NCI-H345 treated with DMSO at 0.1 percent for 48 hours (cell line): Measurements from ENCODE around the gene KCNH2.

ENCODE experiments used
- DNase-seq: peaks from one replicate; lab custom pipeline; 2025; ENCODE audit not compliant: unreplicated experiment; lab: John Stamatoyannopoulos, UW

Gene KCNH2

DNA sequence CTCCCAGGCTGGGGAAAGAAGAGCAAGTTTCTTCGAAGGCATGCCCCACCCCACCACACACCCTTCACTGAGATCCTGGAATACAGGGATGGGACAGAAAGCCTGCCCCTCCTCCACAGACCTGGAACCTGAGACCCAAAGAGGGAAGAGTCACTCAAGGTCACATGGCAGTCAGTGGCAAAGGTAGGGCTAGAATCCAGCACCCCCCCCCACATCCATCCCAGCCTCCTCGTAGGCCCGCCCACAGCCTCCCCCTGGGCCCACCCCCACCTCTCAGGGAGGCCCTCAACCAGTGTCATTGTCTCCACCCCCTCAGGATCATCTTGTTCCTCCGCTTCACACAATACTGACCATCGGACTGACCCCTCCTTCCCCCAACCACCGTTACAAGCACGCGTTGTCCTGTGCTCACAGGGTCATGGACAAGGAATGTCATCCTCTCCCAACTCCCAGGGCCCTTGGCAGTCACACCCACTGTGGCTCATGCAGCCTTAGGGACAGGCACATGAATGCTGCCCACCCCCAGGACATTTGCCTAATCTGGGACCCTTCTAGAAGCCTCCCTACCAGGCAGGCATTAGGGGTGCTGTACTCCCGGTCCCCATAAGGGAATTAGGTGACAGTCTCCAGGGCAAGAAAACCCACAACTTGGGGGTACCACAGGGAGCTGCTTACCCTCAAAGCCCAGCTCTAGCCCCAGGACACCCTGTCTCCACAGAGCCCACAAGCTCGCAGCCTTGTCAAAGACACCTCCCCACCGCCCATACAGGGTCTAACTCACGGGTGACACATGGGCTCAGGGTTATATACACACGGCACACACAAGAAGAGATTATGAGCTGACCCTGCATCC is 1.4 kb downstream of the KCNH2 start:
- no peak for DNase-seq

DNA sequence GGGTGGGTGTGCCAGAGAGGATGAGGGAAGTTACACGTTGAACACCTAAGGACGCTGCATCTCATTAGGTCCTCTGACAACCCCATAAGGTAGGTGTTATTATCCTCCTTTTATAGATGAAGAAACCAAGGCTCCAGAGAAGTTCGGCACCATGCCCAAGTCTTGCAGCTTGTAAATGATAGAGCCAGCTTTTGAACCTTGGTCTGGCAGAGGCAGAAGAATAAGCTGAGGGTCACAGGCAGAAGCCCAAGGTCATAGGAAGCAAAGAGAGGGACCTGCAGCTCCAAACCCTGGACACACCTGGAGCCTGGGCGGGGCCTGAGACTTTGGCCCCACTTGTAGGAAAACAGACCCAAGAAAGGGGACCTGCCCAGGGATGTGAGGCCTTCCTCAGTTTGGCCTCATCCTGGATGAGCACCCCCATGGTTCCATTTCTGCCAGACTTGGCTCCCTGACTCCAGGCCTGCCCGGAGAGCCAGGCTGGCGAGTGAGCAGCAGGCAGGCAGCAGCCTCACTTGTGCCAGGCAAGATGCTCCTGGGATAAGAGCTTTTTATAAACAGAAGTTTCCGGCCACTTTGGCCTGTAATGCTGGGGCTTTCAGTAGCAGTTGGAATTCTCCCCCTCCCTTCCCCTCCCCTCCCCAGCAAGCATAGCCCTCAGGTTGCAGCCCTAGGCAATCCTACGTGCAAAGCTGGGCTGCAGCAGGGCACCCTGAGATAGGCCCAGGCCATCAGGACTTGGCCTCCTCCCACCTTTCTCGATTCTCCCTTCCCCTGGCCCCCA is 2.4 kb downstream of the KCNH2 start:
- no peak for DNase-seq

DNA sequence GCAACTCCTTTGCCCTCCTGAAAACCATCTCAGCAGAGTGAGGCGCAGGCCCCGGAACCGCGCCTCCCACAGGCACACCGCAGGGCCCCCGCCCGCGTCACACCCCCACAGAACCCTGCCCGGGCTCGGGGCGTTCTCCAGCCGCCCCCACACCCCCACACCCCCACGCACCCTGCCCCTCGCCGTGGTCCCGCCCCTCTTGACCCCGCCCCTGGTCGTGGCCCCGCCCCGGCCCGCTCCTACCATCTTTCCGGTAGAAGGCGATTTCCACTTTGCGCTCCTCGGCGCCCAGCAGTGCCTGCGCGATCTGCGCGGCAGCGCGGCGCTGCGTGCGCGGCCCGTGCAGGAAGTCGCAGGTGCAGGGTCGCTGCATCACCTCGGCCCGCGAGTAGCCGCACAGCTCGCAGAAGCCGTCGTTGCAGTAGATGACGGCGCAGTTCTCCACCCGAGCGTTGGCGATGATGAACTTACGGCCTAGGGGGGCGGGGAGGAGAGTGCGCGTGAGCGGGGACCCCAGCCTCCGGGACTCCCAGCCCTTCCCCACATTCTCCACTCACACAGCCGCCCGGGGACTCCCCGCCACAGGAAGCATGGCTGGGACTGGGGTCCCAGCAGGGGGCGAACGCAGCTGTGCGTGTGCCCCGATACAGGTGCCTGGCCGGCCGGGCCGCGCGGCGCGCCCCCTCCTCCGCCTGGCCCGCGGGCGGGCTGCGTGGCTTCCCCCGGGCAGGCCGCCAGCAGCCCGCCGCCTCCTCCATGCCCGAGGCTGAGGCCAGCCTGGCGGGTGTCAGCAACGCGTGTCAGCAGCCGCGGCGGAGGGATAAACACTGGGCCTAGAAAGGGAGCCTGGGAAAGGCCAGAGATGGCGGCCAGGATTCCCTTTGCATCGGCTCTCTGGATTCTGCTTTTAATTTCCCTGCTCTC is 3.4 kb downstream of the KCNH2 start:
- peak; percentile 59 for DNase-seq

DNA sequence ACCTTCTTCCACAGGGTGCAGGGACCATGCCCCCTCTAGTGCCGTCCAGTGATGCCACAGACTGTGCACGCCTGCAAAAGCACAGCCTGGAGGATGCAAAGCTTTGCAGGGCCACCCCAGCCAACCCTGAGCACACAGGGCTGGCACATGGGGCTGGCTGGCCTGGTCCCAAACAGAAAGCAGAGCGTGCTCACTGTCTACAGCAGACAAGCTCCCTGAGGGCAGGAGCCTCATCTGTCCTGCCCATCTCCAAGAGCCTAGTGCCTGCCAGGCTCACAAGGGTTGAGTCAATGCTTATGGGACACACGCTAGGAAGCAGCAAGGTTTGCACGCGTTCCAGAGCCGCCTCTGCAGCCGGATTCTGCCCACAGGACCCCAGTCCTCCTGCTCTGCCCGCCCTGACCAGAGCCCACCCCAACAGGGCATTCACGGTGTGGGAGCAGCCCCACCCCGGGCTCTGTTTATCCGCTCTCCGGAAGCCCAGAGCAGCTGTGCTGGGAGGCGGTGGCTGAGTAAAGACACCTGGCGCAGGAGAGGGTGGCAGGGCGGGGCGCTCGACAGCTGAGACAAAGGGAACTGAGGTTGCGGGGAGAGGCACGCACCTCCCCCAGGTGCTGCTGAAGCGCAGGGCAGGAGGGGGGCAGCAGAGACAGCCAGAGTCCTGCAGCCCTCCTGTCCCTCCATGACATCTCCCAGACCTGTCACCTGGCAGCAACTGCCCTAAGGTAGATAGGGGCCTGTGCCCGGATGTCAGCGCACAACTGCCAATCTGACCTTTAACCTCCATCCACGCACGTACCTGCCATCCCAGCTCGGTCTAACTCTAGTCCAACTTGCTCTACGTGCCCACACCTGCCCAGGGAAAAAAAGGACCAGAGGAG is 4.3 kb downstream of the KCNH2 start:
- peak; percentile 83 for DNase-seq

DNA sequence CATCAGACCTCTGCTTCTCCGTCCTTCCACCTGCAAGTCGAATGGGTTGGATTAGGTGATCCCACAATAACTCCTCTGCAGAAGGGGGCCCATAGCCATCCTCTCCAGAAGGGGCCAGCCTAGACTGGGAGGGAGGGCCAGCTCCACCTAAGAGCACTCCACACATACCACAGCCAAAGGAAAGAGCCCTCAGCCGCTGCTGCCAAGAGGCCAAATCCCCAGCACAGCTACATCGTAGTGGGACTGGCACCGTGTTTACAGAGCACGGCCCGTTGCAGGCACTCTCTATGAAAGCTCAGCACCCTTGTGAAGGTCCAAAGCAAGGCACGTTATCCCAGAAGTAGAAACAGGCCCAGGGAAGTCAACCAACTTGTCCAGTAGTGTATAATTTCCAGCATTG is 5.4 kb downstream of the KCNH2 start:
- DNase-seq, result no peak

DNA sequence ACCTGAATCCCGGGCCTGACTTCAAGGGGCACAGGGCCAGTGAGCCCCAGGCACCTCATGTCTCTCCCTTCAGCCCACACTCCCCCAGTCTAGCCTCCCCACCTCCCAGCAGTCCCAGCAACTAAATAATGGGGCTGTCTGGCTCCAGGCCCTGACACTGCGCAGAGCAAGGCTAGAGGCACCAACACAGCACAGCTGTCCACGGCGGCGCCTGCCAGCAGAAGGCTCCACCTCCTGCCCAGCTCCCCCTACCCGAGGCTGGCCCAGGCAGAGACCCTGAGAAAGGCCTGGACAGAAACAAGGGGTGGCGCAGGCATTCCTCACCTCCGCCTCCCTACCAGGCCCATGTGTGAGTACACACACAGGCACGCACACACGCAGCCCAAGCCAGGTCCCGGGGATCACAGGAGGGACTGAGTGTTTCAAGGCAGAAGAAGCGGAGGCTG is 6.1 kb downstream of the KCNH2 start:
- peak; percentile 25 for DNase-seq

DNA sequence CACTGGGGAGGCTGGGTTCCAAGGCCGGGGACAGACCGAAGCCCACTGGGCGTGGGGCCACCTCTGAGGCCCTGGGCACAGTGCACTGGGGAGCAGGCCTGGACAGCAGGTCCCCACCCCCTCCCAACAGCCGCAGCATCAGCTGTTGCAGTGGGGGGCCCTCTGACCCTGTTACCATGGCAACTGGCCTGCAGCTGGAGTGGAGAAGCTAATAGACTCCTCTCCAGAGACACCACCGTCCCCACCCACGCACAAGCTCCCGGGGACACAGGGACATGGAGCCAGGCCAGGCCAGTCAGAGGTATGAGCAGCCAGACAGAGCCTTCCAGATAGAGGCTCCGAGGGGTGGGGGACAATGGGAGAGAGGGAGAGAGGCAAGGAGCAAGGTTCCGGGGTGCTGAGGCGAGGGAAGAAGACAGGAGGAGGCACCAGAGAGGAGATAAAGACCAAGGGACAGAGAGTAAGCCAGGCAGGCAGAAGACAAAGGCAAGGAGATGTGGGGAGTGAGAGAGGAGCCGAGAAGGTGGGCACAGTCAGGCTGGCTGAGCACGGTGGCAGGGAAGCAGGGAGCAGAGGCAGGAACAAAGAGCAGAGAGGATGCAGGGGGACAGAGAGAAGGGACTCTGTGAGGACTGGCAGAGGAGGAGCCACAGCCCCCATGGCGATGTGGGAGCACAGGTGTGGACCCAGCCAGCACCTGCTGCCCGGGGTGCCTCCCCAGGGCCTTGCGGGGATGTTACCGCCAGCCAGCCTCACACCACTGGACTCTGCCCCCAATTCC is 6.7 kb downstream of the KCNH2 start:
- peak; percentile 38 for DNase-seq

DNA sequence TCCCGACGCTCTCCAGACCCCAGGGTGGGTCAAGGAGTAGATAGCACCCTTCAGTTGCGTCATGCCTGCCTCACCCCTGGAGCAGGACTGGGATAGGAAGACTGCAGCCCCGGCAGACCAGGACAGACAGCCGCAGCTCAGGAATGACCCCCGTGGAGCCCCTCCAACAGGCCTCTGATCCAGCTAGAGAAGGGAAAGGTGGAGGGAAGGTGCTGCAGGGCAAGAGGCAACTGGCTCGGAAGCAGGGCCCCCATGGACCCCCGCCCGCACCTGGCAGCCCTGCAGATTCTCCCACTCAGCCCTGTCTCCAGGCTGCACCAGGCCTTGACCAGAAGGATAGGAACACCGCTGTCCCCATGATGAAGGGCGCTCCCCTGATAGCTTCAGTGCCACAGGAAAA is 7.7 kb downstream of the KCNH2 start:
- no peak for DNase-seq

DNA sequence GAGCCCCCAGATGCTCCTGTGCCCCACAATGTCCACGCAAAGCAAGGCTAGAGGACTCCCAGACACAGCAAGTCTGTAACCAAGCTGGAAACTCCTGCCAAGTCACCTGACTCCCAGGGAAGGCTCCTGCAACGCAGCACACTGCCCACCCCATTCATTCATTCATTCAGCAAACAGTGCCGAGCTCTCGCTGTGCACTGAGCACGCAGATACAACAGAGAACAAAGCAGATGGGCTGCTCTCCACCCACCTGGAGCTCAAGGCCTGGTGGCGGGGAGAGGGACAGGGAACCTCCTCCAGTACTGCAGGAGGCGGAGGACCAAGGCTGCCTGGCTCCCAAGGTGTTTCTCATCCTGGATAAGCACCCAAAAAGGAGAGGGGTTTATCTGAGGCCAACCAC is 8.6 kb downstream of the KCNH2 start:
- DNase-seq, result peak; percentile 85

DNA sequence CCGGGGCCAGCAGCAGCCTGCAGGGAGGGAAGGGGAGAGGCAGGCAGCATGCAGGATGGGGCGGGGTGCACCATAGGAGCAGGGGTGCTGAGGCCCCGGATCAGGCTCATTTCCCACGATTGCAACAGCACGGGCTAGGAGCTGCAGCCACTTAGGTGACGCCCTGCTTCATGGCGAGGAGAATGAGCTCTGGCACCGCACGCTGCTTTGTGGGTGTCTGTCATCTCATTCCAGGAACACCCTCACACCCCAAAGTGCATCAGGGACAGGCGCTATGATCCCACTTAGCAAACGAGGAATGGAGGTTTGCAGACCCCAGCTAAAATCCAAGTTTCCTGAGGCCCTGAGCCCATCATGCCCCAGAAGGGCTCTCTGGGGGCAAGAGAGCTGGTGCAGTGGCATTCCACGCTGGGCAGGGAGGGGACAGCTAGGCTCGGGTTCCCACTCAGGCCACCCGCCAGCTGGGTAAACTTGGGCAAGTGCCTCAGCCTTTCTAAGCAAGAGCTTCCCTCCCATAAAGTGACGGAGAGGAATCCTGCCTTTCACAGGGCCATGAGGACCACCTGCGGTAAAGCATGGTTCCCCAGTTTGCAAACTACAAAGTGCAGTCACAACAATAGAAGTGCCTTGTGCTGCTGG is 9.3 kb downstream of the KCNH2 start:
- peak; percentile 63 for DNase-seq

DNA sequence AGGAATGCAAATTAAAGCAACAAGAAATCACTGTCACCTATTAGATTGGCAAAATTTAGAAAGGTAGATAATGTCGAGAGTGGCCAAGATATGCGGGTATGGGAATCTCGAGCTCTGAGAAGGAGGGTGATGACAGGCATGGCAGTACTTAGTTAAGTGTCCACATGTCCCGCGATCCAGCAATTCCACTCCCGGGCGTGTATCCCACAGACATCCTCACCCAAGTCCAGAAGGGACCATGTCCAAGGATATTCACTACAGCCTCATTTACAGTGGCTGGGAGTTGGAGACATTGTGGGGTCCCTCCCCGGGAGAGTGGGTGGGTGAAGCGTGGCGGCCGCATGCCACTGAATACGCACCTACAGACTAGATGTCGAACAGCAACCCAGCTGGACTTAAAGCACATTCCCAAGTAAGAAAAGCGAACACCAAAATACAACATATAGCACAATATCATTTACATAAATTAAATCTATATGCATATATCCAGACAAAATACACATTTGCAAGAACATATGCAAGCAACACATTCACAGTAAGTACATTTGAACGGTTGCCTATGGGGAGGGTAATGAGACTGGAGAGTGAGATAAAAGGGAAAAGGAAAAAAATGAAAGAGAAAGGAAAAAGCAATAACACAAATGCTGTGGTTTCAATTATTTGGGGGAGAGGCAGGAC is 9.9 kb downstream of the KCNH2 start:
- DNase-seq, result no peak

DNA sequence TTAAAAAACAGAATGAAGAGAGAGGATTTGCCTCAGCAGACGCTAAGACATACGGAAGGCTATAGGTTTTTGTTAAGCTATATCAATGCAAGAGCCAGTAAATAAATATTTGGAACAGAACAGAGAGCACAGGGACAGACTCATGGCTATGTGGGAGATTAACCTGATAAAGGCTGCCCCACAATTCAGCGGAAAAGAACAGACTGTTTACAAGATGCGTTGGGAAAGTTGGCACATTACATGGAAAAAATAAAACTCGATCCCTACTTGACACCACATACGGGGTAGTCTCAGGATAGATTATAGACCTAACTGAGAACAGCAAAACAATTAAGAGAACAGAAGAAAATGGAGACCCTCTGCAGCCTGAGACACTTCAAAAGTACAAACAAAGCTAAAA is 10.8 kb downstream of the KCNH2 start:
- no peak for DNase-seq

DNA sequence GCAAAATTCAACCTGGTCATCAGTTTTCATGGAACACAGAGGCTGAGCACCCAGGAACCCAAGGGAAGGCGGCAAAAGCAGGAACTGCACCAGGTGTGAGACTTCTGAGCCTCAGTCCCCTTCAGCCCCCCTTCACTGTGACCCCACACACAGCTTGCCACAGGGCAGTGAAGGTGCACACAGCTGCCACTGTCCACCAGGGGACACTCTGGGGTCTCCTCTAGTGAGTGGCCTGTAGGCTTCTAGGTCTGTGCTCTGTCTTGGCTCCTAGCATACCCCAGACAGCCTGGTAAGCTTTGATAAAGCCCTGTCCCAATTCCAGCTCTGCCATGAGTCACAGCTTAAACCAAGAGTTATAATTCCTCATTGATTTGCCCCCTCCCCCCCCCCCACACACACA is 12.1 kb downstream of the KCNH2 start:
- no peak for DNase-seq

DNA sequence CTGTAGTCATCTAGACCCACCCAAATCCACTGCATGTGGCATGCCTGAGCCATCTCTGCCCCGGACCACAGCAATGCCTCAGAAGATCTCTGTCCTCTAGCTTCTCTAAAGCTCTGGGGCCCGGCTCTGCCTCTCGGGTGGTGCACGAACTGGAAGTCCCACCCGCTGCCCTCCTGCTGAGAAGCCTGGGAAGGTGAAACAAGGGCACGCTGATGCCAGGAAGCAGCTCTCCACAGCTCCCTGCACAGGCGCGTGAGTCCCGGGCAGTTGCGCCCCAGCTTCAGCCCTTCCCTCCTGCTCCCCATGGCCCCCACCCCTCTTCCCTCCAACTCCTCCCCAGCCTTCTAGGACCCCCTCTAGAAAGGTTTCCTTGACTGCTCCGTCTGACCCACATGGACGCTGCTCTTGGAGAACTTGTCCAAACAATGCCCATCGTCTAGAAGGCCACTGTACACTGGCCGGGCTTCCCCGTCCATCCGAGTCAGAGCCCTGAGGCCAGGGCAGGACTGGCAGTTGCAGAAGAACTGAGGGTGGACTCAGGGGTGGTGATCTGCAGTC is 12.8 kb downstream of the KCNH2 start:
- DNase-seq, result no peak

DNA sequence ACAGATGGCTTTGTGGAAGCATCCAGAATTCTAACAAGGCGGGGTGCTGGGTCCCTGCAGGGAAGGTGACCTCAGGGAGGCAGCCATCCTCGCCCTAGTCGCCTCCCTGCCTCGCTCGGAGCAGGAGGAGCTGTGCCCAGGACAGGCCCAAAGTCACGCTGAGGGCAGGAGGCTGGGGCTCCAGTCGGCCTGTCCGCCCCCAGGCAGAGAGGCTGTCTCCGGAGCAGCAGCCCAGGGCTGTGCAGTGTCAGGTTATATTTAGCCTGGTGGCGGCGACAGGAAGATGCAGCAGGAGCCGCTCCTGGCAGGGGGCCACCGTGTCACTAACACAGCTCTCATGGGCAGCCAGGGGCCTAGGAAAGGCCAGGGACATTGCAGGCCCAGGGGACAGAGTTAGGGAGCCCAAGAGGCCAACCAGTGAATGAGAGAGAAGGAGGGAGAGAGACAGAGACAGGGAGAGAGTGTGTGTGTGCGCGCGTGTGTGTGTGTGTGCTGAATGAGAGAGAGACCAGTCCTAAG is 13.5 kb downstream of the KCNH2 start:
- DNase-seq, result no peak

DNA sequence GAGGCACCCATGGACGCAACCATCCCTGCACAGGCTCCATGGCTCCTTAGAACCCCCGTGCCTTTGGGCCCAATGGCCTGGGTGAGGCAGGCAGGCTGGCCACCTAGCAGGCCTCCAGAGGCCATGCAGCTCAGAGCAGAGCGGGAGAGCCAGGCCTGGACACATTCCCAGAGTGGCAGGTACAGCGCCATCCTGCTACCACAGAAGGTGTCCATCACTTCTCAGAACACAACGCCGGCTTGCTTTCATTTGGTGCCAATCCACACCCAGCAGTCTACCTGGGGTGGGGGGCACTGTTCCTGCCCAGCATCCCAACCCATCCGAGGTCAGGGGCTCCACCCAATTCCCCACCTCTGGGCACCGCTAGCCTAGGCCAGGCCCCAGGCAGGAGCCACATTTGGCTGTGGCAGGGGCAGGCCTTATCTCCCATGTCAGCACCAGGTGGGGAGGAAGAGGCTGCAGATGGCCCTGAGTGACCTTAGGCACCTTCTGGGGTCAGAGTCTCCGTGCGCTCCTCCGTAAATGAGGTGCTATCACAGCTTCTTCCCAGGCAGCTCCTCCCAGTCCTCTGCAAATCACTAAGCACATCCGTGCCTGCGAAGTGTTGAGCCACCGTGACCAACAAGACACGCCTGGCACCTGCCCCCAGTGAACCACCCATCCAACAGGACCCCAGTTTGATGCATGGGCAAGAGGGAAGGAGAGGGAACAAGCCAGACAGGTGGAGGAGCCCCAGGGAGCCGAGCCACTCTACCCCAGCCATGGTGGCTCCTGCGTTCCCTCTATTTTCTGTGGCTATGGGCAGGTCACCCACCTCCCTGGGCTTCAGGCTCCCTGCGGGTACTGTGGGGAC is 14.2 kb downstream of the KCNH2 start:
- DNase-seq, result no peak
